ENCODE data around the gene UBE3B. TPM values are rescaled to one million over a fixed set of nuclear protein-coding genes. Genes with fewer than 3 reads are reported as not detected.

The UBE3B gene
- total RNA-seq, 1 experiment from 2014 or later = 48.0 TPM

DNA sequence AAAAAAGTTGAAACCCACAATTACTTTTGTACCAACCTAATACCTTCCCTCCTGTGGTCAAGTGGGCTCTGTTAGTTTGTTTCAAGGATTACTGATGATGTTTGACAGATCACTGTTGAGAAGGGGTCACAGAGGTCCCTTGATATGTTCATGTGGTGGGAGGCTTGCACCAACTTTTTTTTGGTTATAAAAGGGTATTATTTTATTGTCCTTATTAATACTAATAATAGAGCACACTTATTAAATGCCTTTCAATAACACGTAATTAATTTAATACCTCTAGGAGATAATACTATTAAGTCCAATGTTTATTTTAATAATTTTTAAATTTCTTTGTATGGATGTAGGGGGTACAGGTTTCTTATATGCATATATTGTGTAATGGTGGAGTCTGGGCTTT, 4.4 kb downstream of the UBE3B start:
- Histone ChIP-seq H3K79me2 (ENCODE audit: low read depth) (peaks cover 24% of the 10 kb centered on the region), H3K36me3 (ENCODE audit: low read depth) (peaks cover 11% of the 10 kb centered on the region; the same call in 1 of the 2 replicates), H3K27ac (no peak overlapping the region), H3K4me3 (no peak overlapping the region), H3K27me3 (ENCODE audit: insufficient read depth, low read depth) (no peaks in the 10 kb centered on the region), H3K4me1 (replicated peaks; ENCODE audit: insufficient read depth) (peaks cover 9% of the 10 kb centered on the region; the same call in 1 of the 2 replicates), H3K9me2 (ENCODE audit: insufficient read depth) (no peaks in the 10 kb centered on the region), H4K20me1 (ENCODE audit: insufficient read depth) (no peaks in the 10 kb centered on the region), H3K4me2 (no peak overlapping the region), H3F3A (ENCODE audit: insufficient read depth, low read depth) (no peaks in the 10 kb centered on the region), H2AFZ (no peak overlapping the region), H3K9me3 (ENCODE audit: insufficient read depth, low read depth) (no peaks in the 10 kb centered on the region)
- POLR2A ChIA-PET (ENCODE audit: unreplicated experiment) = no interaction called here
- intact Hi-C loops (cut with micrococcal nuclease; ENCODE audit: unreplicated experiment) = no loop called here
- DNase-seq = no peak
- CTCF ChIA-PET = no interaction called here
- TF ChIP-seq, protein P1, sequence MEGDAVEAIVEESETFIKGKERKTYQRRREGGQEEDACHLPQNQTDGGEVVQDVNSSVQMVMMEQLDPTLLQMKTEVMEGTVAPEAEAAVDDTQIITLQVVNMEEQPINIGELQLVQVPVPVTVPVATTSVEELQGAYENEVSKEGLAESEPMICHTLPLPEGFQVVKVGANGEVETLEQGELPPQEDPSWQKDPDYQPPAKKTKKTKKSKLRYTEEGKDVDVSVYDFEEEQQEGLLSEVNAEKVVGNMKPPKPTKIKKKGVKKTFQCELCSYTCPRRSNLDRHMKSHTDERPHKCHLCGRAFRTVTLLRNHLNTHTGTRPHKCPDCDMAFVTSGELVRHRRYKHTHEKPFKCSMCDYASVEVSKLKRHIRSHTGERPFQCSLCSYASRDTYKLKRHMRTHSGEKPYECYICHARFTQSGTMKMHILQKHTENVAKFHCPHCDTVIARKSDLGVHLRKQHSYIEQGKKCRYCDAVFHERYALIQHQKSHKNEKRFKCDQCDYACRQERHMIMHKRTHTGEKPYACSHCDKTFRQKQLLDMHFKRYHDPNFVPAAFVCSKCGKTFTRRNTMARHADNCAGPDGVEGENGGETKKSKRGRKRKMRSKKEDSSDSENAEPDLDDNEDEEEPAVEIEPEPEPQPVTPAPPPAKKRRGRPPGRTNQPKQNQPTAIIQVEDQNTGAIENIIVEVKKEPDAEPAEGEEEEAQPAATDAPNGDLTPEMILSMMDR (conservative IDR thresholded peaks at IDR 0.05) = no peak
- no peak for TF ChIP-seq EZH2 (IDR thresholded peaks at IDR 0.05; ENCODE audit: low read depth)
- BruUV-seq (replicated peaks) = no TSS peak

DNA sequence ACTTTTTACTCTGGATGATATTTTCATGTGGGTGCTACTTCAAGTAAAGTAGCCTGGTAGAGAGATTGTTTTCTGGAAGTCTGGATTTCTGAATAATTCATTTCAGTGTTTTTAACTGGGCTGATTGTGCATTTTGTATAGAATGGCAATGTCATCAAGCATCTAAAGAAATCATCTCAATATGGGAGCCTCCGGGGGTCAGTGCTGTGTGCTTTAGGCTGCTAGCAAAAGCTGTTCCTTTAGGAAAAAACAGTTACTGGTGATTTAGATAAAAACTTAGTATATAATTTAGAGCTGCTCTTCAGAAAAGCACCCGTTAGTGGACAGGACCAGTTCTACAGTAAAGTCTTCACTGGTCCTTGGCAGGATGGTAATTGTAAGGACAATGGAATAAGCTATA, 5.1 kb downstream of the UBE3B start:
- Histone ChIP-seq H3F3A (ENCODE audit: insufficient read depth, low read depth) (no peaks in the 10 kb centered on the region), H3K9me2 (ENCODE audit: insufficient read depth) (no peaks in the 10 kb centered on the region), H3K4me3 (no peak overlapping the region), H3K4me2 (no peak overlapping the region), H3K4me1 (replicated peaks; ENCODE audit: insufficient read depth) (peaks cover 9% of the 10 kb centered on the region; the same call in 1 of the 2 replicates), H3K36me3 (ENCODE audit: low read depth) (peaks cover 15% of the 10 kb centered on the region; the same call in 1 of the 2 replicates), H2AFZ (no peak overlapping the region), H3K9me3 (ENCODE audit: insufficient read depth, low read depth) (no peaks in the 10 kb centered on the region), H3K79me2 (ENCODE audit: low read depth) (peaks cover 21% of the 10 kb centered on the region), H3K27me3 (ENCODE audit: insufficient read depth, low read depth) (no peaks in the 10 kb centered on the region), H4K20me1 (ENCODE audit: insufficient read depth) (no peaks in the 10 kb centered on the region), H3K27ac (no peak overlapping the region)
- ChIA-PET POLR2A (ENCODE audit: unreplicated experiment) (no interaction called here), CTCF (interaction anchor here (0.6 kb wide), 1 partner anchor 1094 kb away, joined by 6 read pairs; no protein-coding TSS in a partner anchor)
- TF ChIP-seq EZH2 (IDR thresholded peaks at IDR 0.05; ENCODE audit: low read depth) = no peak
- TF ChIP-seq, protein P1 (conservative IDR thresholded peaks at IDR 0.05) = no peak
- intact Hi-C loops (cut with micrococcal nuclease; ENCODE audit: unreplicated experiment) = no loop called here
- BruUV-seq (replicated peaks) = no TSS peak
- no peak for DNase-seq

DNA sequence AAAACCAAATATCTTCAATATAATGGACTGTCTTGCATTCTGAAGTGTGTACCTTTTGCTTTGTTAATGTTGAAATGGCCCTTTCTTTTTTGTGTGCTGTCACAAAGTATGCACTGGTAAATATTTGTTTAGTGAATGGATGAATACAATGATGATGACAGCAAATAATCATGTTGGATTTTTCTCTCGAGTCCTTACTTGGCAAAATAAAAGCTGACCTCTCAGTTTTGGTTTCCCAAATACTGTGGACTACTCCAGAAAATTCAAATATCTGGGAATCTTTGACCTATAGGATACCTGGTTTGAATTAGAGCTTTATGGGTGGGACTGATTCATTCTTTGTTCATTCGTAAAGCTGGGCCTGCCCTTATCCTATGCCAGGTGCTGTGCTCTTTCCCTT, 5.5 kb downstream of the UBE3B start:
- TF ChIP-seq EZH2 (IDR thresholded peaks at IDR 0.05; ENCODE audit: low read depth) = no peak
- TF ChIP-seq, protein P1 (conservative IDR thresholded peaks at IDR 0.05) = no peak
- Histone ChIP-seq H3F3A (ENCODE audit: insufficient read depth, low read depth) (no peaks in the 10 kb centered on the region), H3K9me2 (ENCODE audit: insufficient read depth) (no peaks in the 10 kb centered on the region), H2AFZ (no peak overlapping the region), H3K36me3 (ENCODE audit: low read depth) (peaks cover 15% of the 10 kb centered on the region; the same call in 1 of the 2 replicates), H3K27ac (no peak overlapping the region), H3K4me1 (replicated peaks; ENCODE audit: insufficient read depth) (peaks cover 9% of the 10 kb centered on the region; the same call in 1 of the 2 replicates), H3K27me3 (ENCODE audit: insufficient read depth, low read depth) (no peaks in the 10 kb centered on the region), H4K20me1 (ENCODE audit: insufficient read depth) (no peaks in the 10 kb centered on the region), H3K79me2 (ENCODE audit: low read depth) (peaks cover 17% of the 10 kb centered on the region), H3K4me2 (no peak overlapping the region), H3K9me3 (ENCODE audit: insufficient read depth, low read depth) (no peaks in the 10 kb centered on the region), H3K4me3 (no peak overlapping the region)
- ChIA-PET CTCF (interaction anchor here (0.6 kb wide), 1 partner anchor 1094 kb away, joined by 6 read pairs; no protein-coding TSS in a partner anchor), POLR2A (ENCODE audit: unreplicated experiment) (interaction anchor here (0.6 kb wide), 1 partner anchor 30 kb away, joined by 6 read pairs; no protein-coding TSS in a partner anchor)
- intact Hi-C loops (cut with micrococcal nuclease; ENCODE audit: unreplicated experiment) = no loop called here
- no peak for DNase-seq
- BruUV-seq (replicated peaks) = no TSS peak

All from PC-9 (cell line).